H9 (cell line): Measurements from ENCODE around the gene FAIM2. TPM values are rescaled to one million over a fixed set of nuclear protein-coding genes. Genes with fewer than 3 reads are reported as not detected.

Experiments
- DNase-seq: peaks from one replicate; pipeline ENCODE4 v3.0.0-alpha.2; 2017
- H2AFZ ChIP-seq: one replicate; pipeline ENCODE4 v1.6.1; 2013; ENCODE audit warnings: mild to moderate bottlenecking, low read length, control low read depth, moderate library complexity
- H2AK5ac ChIP-seq: 2 replicates; pipeline ENCODE4 v1.6.1; 2013; ENCODE audit warnings: low read length, control low read depth, mixed read lengths; ENCODE audit not compliant: insufficient read length
- H2BK120ac ChIP-seq: one replicate; pipeline ENCODE4 v1.6.1; 2013; ENCODE audit warnings: low read depth, mild to moderate bottlenecking, low read length, control low read depth, inconsistent platforms; ENCODE audit not compliant: poor library complexity, severe bottlenecking
- H2BK12ac ChIP-seq: 2 replicates; pipeline ENCODE4 v1.6.1; 2013; ENCODE audit warnings: low read length, control low read depth, mixed read lengths, low read depth; ENCODE audit not compliant: insufficient read length
- H2BK15ac ChIP-seq: 2 replicates; pipeline ENCODE4 v1.6.1; 2013; ENCODE audit warnings: low read depth, low read length, control low read depth
- H2BK20ac ChIP-seq: one replicate; pipeline ENCODE4 v1.6.1; 2013; ENCODE audit warnings: low read depth, mild to moderate bottlenecking, low read length, control low read depth, inconsistent platforms; ENCODE audit not compliant: poor library complexity, severe bottlenecking
- H2BK5ac ChIP-seq: 2 replicates; pipeline ENCODE4 v1.6.1; 2013; ENCODE audit warnings: low read length, control low read depth, mixed read lengths; ENCODE audit not compliant: insufficient read length
- H3K14ac ChIP-seq: 2 replicates; pipeline ENCODE4 v1.6.1; 2013; ENCODE audit warnings: low read length, control low read depth; ENCODE audit not compliant: insufficient read depth
- H3K18ac ChIP-seq: 2 replicates; pipeline ENCODE4 v1.6.1; 2013; ENCODE audit warnings: low read depth, mild to moderate bottlenecking, mixed read lengths, low read length, control low read depth; ENCODE audit not compliant: insufficient read length
- H3K23ac ChIP-seq: 2 replicates; pipeline ENCODE4 v1.6.1; 2013; ENCODE audit warnings: low read length, control low read depth, mixed read lengths, low read depth; ENCODE audit not compliant: insufficient read length
- H3K23me2 ChIP-seq: 2 replicates; pipeline ENCODE4 v1.6.1; 2013; ENCODE audit warnings: low read depth, mild to moderate bottlenecking, mixed read lengths, low read length, control low read depth; ENCODE audit not compliant: insufficient read length, poor library complexity, severe bottlenecking
- H3K27ac ChIP-seq: 2 replicates; pipeline ENCODE4 v1.5.1; 2013; ENCODE audit warnings: low read length, control low read depth, mixed read lengths, low read depth; ENCODE audit not compliant: insufficient read length
- H3K27me3 ChIP-seq: 2 replicates; pipeline ENCODE4 v1.6.1; 2013; ENCODE audit warnings: low read length, control low read depth, inconsistent platforms; ENCODE audit not compliant: insufficient read depth
- H3K4ac ChIP-seq: 2 replicates; pipeline ENCODE4 v1.6.1; 2013; ENCODE audit warnings: low read depth, mild to moderate bottlenecking, control low read depth, inconsistent platforms, low read length, moderate library complexity
- H3K4me1 ChIP-seq: 2 replicates; pipeline ENCODE4 v1.6.1; 2013; ENCODE audit warnings: low read length, control low read depth, inconsistent platforms; ENCODE audit not compliant: insufficient read depth
- H3K4me2 ChIP-seq: 2 replicates; pipeline ENCODE4 v1.6.1; 2013; ENCODE audit warnings: low read length, control low read depth, mixed read lengths; ENCODE audit not compliant: insufficient read length, insufficient read depth
- H3K56ac ChIP-seq: 2 replicates; pipeline ENCODE4 v1.6.1; 2013; ENCODE audit warnings: low read depth, mild to moderate bottlenecking, mixed read lengths, low read length, control low read depth; ENCODE audit not compliant: insufficient read length
- H3K79me1 ChIP-seq: 2 replicates; pipeline ENCODE4 v1.6.1; 2013; ENCODE audit warnings: low read depth, mild to moderate bottlenecking, moderate library complexity, low read length, control low read depth, inconsistent platforms; ENCODE audit not compliant: insufficient read depth, poor library complexity, severe bottlenecking
- H3K79me2 ChIP-seq: 2 replicates; pipeline ENCODE4 v1.6.1; 2013; ENCODE audit warnings: low read length, control low read depth, inconsistent platforms; ENCODE audit not compliant: insufficient read depth
- H3K9ac ChIP-seq: 2 replicates; pipeline ENCODE4 v1.6.1; 2013; ENCODE audit warnings: low read length, control low read depth, mixed read lengths; ENCODE audit not compliant: insufficient read length; ENCODE audit errors: extremely low read depth
- H3K9me3 ChIP-seq: one replicate; pipeline ENCODE4 v1.6.1; 2013; ENCODE audit warnings: low read depth, low read length, inconsistent platforms; ENCODE audit not compliant: control insufficient read depth
- H3T11ph ChIP-seq: one replicate; pipeline ENCODE4 v1.6.1; 2013; ENCODE audit warnings: mild to moderate bottlenecking, low read length, control low read depth, inconsistent platforms
- H4K20me1 ChIP-seq: one replicate; pipeline ENCODE4 v1.6.1; 2013; ENCODE audit not compliant: control insufficient read depth, insufficient read length, insufficient read depth
- H4K5ac ChIP-seq: 2 replicates; pipeline ENCODE4 v1.6.1; 2013; ENCODE audit warnings: low read depth, mild to moderate bottlenecking, mixed read lengths, low read length, control low read depth; ENCODE audit not compliant: insufficient read length
- H4K8ac ChIP-seq: replicated peaks from 2 replicates; pipeline ENCODE4 v1.6.1; 2013; ENCODE audit warnings: low read length, control low read depth, mixed read lengths, low read depth; ENCODE audit not compliant: insufficient read length
- H4K91ac ChIP-seq: 2 replicates; pipeline ENCODE4 v1.6.1; 2013; ENCODE audit warnings: low read depth, mild to moderate bottlenecking, moderate library complexity, mixed read lengths, low read length, control low read depth; ENCODE audit not compliant: insufficient read length
- H3K27ac Mint-ChIP-seq, 3 experiments: 2 replicates in 2 of 3; 3 replicates in 1 of 3; pipeline ENCODE4 v1.8.0; 2020 to 2021; ENCODE audit warnings: mixed read lengths in 3 of 3, mild to moderate bottlenecking in 1 of 3, moderate library complexity in 1 of 3
- H3K27me3 Mint-ChIP-seq: 2 replicates; pipeline ENCODE4 v1.8.0; 2021; ENCODE audit warnings: low read depth, mild to moderate bottlenecking, moderate library complexity, mixed read lengths
- H3K36me3 Mint-ChIP-seq, 3 experiments: 2 replicates in 2 of 3; 3 replicates in 1 of 3; pipeline ENCODE4 v1.8.0; 2020 to 2021; ENCODE audit warnings: low read depth in 3 of 3, mixed read lengths in 3 of 3; ENCODE audit not compliant: insufficient read depth in 1 of 3
- H3K4me1 Mint-ChIP-seq, 2 experiments: 2 replicates each; pipeline ENCODE4 v1.8.0; 2020; ENCODE audit warnings: mixed read lengths in 2 of 2
- H3K4me3 Mint-ChIP-seq, 2 experiments: 2 replicates in 1 of 2; 3 replicates in 1 of 2; pipeline ENCODE4 v1.8.0; 2020 to 2021; ENCODE audit warnings: mild to moderate bottlenecking in 2 of 2, mixed read lengths in 2 of 2, moderate library complexity in 1 of 2
- H3K9me3 Mint-ChIP-seq, 2 experiments: 2 replicates in 1 of 2; 3 replicates in 1 of 2; pipeline ENCODE4 v1.8.0; 2020; ENCODE audit warnings: mild to moderate bottlenecking in 2 of 2, mixed read lengths in 2 of 2, moderate library complexity in 1 of 2
- WGBS: extraction: QIAGEN DNeasy Blood & Tissue Kit; methylation state at CpG from one replicate; pipeline ENCODE4 v1.1.7; 2013; ENCODE audit warnings: missing lambda C conversion rate, low lambda C conversion rate, mixed read lengths; ENCODE audit not compliant: insufficient read length; ENCODE audit errors: extremely low coverage; 5-methylcytosine and 5-hydroxymethylcytosine counted together
- total RNA-seq: library from RNA; stranded (reverse); gene quantifications from 2 replicates; pipeline ENCODE4 v1.2.1, GENCODE V29; 2021
- TF ChIP-seq, protein P1 (sequence below): fragments of 200-600 bp; sonication (generic); conservative IDR thresholded peaks from 3 replicates; pipeline ENCODE4 v1.8.0; 2021; ENCODE audit warnings: antibody characterized with exemption, mild to moderate bottlenecking

FAIM2 gene
- total RNA-seq, 1 experiment from 2014 or later = 0.42 TPM

DNA sequence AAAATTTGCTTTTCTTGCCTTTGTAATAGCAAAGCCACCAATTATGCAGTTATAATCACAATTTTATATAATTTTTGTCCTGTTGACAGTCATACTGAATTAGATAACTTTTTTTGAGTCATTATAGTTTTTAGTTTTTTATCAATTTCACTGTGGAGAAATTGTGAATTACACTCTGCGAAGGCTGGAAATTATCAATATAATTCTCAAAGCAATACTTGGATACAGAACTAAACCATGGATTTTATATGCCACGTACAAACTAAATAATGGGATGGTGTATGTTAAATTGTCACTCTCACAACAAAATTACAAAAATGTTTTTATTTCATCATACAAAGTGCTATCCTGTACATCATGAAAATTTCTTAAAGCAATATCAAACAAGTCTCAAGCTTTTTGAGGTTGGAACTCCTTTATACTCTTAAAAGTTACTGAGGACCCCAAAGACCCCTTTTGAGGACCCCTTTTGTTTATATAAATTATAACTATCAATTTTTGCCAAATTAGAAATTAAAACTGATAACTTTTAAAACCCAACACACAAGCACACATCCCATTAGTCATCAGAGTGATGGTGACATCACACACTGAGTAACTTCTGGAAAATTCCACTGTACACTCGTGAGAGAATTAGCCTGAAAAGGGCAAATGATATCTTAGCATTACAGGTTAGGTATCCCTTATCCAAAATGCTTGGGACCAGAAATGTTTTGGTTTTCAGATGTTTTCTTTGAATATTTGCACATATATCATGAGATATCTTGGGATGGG lies 27.0 kb upstream of the FAIM2 start:
- H2BK5ac ChIP-seq = no peak overlapping the region
- H3K27ac ChIP-seq = no peak overlapping the region
- no peak overlapping the region for H3K4ac ChIP-seq
- H2BK20ac ChIP-seq = no peak overlapping the region
- Mint-ChIP-seq H3K27me3 (peaks cover 7% of the 10 kb centered on the region), H3K4me1 (peaks cover 4 to 10% of the 10 kb centered on the region in 2 experiments), H3K36me3 (no peaks in the 10 kb centered on the region), H3K9me3 (no peaks in the 10 kb centered on the region), H3K27ac (no peak overlapping the region), H3K4me3 (no peak overlapping the region)
- H2AFZ ChIP-seq = no peak overlapping the region
- H2BK120ac ChIP-seq = no peak overlapping the region
- no peak overlapping the region for H3K4me2 ChIP-seq
- H4K8ac ChIP-seq = no peak overlapping the region
- H2BK12ac ChIP-seq = no peak overlapping the region
- H3K23me2 ChIP-seq = no peaks in the 10 kb centered on the region
- no peak overlapping the region for H3K23ac ChIP-seq
- H3K9me3 ChIP-seq = no peaks in the 10 kb centered on the region
- no peaks in the 10 kb centered on the region for H3K27me3 ChIP-seq
- H3T11ph ChIP-seq = no peak overlapping the region
- TF ChIP-seq, protein P1, sequence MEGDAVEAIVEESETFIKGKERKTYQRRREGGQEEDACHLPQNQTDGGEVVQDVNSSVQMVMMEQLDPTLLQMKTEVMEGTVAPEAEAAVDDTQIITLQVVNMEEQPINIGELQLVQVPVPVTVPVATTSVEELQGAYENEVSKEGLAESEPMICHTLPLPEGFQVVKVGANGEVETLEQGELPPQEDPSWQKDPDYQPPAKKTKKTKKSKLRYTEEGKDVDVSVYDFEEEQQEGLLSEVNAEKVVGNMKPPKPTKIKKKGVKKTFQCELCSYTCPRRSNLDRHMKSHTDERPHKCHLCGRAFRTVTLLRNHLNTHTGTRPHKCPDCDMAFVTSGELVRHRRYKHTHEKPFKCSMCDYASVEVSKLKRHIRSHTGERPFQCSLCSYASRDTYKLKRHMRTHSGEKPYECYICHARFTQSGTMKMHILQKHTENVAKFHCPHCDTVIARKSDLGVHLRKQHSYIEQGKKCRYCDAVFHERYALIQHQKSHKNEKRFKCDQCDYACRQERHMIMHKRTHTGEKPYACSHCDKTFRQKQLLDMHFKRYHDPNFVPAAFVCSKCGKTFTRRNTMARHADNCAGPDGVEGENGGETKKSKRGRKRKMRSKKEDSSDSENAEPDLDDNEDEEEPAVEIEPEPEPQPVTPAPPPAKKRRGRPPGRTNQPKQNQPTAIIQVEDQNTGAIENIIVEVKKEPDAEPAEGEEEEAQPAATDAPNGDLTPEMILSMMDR = no peak
- no peak overlapping the region for H4K5ac ChIP-seq
- H3K79me2 ChIP-seq = no peaks in the 10 kb centered on the region
- no peak overlapping the region for H3K14ac ChIP-seq
- DNase-seq = no peak
- no peak overlapping the region for H3K9ac ChIP-seq
- H3K4me1 ChIP-seq = no peaks in the 10 kb centered on the region
- no peak overlapping the region for H3K56ac ChIP-seq
- no peaks in the 10 kb centered on the region for H3K79me1 ChIP-seq
- H3K18ac ChIP-seq = no peak overlapping the region
- no peaks in the 10 kb centered on the region for H4K20me1 ChIP-seq
- no peak overlapping the region for H2BK15ac ChIP-seq
- H4K91ac ChIP-seq = no peak overlapping the region
- WGBS = no CpG with 5 or more reads among the region's 3 CpGs
- H2AK5ac ChIP-seq = no peak overlapping the region
